Measurements from ENCODE around the gene SIGLEC5. TPM values are rescaled to one million over a fixed set of nuclear protein-coding genes. Genes with fewer than 3 reads are reported as not detected.

Gene SIGLEC5
- total RNA-seq, 4 donors from 2014 or later: 0.67 to 0.94 TPM; not detected in 2

- Histone ChIP-seq H3K4me1 (no peaks in the 10 kb centered on the region), H3K36me3 (no peaks in the 10 kb centered on the region), H3K27me3 (peaks cover 55% of the 10 kb centered on the region), H3K27ac (no peak overlapping the region), H3K4me3 (no peak overlapping the region), H3K9me3 (no peaks in the 10 kb centered on the region)
- ATAC-seq: no peak
- 63 to 78% methylated on average over 1 to 5 of the region's 20 CpGs for WGBS, 2 donors (ENCODE audit: low coverage in 1 of 2)
- TF ChIP-seq EP300 (IDR thresholded peaks at IDR 0.05) (no peak), POLR2AphosphoS5 (IDR thresholded peaks at IDR 0.05) (no peak), POLR2A (IDR thresholded peaks at IDR 0.05) (no peak)
- TF ChIP-seq, protein P1, sequence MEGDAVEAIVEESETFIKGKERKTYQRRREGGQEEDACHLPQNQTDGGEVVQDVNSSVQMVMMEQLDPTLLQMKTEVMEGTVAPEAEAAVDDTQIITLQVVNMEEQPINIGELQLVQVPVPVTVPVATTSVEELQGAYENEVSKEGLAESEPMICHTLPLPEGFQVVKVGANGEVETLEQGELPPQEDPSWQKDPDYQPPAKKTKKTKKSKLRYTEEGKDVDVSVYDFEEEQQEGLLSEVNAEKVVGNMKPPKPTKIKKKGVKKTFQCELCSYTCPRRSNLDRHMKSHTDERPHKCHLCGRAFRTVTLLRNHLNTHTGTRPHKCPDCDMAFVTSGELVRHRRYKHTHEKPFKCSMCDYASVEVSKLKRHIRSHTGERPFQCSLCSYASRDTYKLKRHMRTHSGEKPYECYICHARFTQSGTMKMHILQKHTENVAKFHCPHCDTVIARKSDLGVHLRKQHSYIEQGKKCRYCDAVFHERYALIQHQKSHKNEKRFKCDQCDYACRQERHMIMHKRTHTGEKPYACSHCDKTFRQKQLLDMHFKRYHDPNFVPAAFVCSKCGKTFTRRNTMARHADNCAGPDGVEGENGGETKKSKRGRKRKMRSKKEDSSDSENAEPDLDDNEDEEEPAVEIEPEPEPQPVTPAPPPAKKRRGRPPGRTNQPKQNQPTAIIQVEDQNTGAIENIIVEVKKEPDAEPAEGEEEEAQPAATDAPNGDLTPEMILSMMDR (IDR thresholded peaks at IDR 0.05): no peak
Measured at GRCh38 chr19:51602189-51602854, 27.9 kb downstream of the SIGLEC5 start.

GRCh38 chr19:51600940-51601580 lies 29.1 kb downstream of the SIGLEC5 start:
- no peak for TF ChIP-seq POLR2A (IDR thresholded peaks at IDR 0.05)
- no peak for TF ChIP-seq EP300 (IDR thresholded peaks at IDR 0.05)
- no peak for TF ChIP-seq POLR2AphosphoS5 (IDR thresholded peaks at IDR 0.05)
- TF ChIP-seq, protein P1 (IDR thresholded peaks at IDR 0.05): no peak
- no peak overlapping the region for H3K4me3 ChIP-seq
- no peak overlapping the region for H3K27ac ChIP-seq
- H3K36me3 ChIP-seq: no peaks in the 10 kb centered on the region
- no peak for ATAC-seq
- H3K9me3 ChIP-seq: no peaks in the 10 kb centered on the region
- WGBS, 2 donors (ENCODE audit: low coverage in 1 of 2): 20 to 50% methylated on average over 1 to 4 of the region's 59 CpGs
- no peaks in the 10 kb centered on the region for H3K4me1 ChIP-seq
- H3K27me3 ChIP-seq: peaks cover 61% of the 10 kb centered on the region

GRCh38 chr19:51599084-51599483 lies 31.1 kb downstream of the SIGLEC5 start:
- no peak for TF ChIP-seq EP300 (IDR thresholded peaks at IDR 0.05)
- TF ChIP-seq, protein P1 (IDR thresholded peaks at IDR 0.05): no peak
- TF ChIP-seq POLR2AphosphoS5 (IDR thresholded peaks at IDR 0.05): no peak
- no peak for TF ChIP-seq POLR2A (IDR thresholded peaks at IDR 0.05)
- Histone ChIP-seq H3K36me3 (no peaks in the 10 kb centered on the region), H3K4me3 (no peak overlapping the region), H3K4me1 (peaks cover 0 to 9% (median 4%) of the 10 kb centered on the region in 3 donors), H3K27me3 (peaks cover 61% of the 10 kb centered on the region), H3K27ac (no peak overlapping the region), H3K9me3 (no peaks in the 10 kb centered on the region)
- no peak for ATAC-seq
- WGBS, 2 donors (ENCODE audit: low coverage in 1 of 2): 90 to 100% methylated on average over 4 to 7 of the region's 10 CpGs

DNA sequence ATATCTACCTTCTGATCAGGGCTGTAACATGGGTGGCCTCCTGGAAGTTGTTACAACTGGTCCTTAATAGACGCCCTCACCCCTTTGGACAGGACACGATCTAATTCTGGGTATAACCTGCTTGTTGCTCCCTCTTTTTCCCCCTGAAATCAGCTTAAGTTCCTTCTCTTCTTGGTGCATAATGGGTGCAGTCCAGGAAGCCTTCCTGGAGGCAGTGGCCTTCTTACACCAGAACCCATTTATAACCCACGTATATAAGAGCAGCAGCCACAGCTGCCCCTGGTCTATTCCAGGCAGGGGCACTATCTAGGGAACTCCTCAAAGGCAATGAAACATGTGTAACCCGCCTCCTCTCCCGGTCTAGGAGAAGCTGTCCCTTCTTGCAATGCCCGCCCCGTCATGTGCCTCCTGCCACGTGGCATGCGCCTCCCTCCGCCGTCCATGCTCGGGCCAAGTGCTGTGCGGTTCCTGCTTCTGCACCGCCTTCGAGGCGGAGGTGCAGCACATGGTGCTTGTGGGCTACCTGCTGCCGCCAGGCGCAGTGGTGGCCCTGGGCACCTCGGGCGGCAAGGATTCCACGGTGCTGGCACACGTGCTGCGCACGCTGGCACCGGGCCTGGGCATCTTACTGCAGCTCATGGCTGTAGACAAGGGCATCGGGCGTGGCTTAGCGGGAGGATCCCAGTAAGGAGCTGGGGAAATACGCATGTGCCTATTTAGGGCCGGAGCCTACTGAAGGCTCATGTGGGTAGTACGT lies 31.9 kb downstream of the SIGLEC5 start:
- ATAC-seq: no peak
- H3K27ac ChIP-seq: no peak overlapping the region
- no peak overlapping the region for H3K4me3 ChIP-seq
- peaks cover 61% of the 10 kb centered on the region for H3K27me3 ChIP-seq
- no peaks in the 10 kb centered on the region for H3K36me3 ChIP-seq
- 92 to 94% methylated on average over 4 to 6 of the region's 31 CpGs for WGBS, 2 donors (ENCODE audit: low coverage in 1 of 2)
- H3K4me1 ChIP-seq: peaks cover 0 to 15% (median 6%) of the 10 kb centered on the region in 3 donors
- TF ChIP-seq EP300 (IDR thresholded peaks at IDR 0.05): no peak
- H3K9me3 ChIP-seq: no peaks in the 10 kb centered on the region

Measured in gastroesophageal sphincter (tissue), 4 donors.